ENCODE measurements around the gene CLTB. TPM values are rescaled to one million over a fixed set of nuclear protein-coding genes. Genes with fewer than 3 reads are reported as not detected.

The CLTB gene
- total and polyA plus RNA-seq, 2 of the 13 experiments (the other 11 are each of a cell fraction or from before 2014, with no cell fraction given), result 23.3 to 33.8 TPM

DNA sequence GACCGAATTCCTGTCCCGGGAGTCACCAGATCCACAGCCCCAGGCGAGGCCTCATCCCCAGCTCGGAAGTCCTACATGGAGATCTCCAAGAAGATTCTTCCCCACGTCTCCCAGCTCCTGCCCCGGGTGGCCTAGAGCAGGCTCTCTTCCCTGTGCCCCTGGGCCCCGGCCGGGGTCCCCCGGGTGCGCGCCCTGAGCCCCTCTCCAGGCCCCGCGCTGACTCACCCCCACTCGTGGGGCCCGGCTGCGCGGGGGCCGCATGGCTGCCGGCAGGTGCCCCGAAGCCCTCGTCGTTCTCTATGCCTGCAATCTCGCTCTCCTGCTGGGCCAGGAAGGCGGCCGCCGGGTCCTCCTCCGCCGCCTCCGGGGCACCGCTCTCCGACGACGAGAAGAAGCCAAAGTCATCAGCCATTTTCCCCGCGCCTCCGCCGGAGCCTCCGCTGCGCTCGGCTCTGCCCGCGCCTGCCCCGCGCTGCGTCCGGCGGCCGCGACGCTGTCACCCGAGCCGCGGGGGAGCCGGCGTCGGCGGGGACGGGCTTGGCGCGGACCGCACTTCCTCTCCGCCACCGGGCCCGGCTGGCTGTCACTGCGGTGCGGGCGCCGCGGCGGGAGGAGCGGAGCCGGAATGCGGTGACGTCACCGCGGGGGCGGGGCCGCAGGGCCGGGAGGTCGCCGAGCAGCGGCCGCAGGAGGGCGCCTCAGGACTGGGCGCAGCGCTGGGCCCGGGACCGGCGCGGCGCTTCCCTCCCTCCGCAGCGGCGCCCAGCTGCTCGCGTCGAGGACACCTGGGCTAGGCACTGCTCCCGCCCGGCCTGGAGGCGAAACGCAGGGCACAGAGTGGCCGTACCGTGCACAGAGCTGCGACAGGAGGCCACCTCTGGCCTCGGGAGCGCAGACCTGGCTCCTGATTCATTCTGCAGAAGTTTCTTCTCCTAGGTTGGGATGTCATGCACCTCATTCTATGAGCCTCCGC is at the start of gene CLTB (continued):
- TF ChIP-seq, protein P1, sequence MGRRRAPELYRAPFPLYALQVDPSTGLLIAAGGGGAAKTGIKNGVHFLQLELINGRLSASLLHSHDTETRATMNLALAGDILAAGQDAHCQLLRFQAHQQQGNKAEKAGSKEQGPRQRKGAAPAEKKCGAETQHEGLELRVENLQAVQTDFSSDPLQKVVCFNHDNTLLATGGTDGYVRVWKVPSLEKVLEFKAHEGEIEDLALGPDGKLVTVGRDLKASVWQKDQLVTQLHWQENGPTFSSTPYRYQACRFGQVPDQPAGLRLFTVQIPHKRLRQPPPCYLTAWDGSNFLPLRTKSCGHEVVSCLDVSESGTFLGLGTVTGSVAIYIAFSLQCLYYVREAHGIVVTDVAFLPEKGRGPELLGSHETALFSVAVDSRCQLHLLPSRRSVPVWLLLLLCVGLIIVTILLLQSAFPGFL (CRISPR knock-in tag; IDR thresholded peaks at IDR 0.05), result no peak
- TF ChIP-seq RFX5 (IDR thresholded peaks at IDR 0.05; ENCODE audit: low read depth, low read length) (peak; percentile 38; the same call in 1 of the 2 replicates), MAZ (IDR thresholded peaks at IDR 0.05; ENCODE audit: borderline replicate concordance, low read depth, low read length) (peak; percentile 59; the same call in 1 of the 2 replicates), MAZ (CRISPR knock-in tag; IDR thresholded peaks at IDR 0.05; ENCODE audit: low read depth) (peak; percentile 99), HNRNPLL (IDR thresholded peaks at IDR 0.05; ENCODE audit: low read depth, low read length, poor library complexity, severe bottlenecking) (peak; percentile 59), GZF1 (CRISPR knock-in tag; IDR thresholded peaks at IDR 0.05) (no peak), KDM4B (CRISPR knock-in tag; IDR thresholded peaks at IDR 0.05) (no peak), FOXK1 (CRISPR knock-in tag; IDR thresholded peaks at IDR 0.05; ENCODE audit: borderline replicate concordance, low read depth) (no peak), TBL1XR1 (IDR thresholded peaks at IDR 0.05; ENCODE audit: borderline replicate concordance, low read length, partially characterized antibody) (no peak), ZBTB42 (CRISPR knock-in tag; IDR thresholded peaks at IDR 0.05) (no peak), ZNF567 (CRISPR knock-in tag; IDR thresholded peaks at IDR 0.05; ENCODE audit: borderline replicate concordance) (peak; percentile 67; the same call in 1 of the 2 replicates), SOX6 (IDR thresholded peaks at IDR 0.05) (no peak), SOX6 (CRISPR knock-in tag; IDR thresholded peaks at IDR 0.05) (no peak), ISL2 (CRISPR knock-in tag; IDR thresholded peaks at IDR 0.05) (0 out of 2 replicates have a peak, but pooled peaks have one; percentile 31), ARNT (IDR thresholded peaks at IDR 0.05) (no peak), SRSF4 (IDR thresholded peaks at IDR 0.05; ENCODE audit: low read depth, low read length, poor library complexity, severe bottlenecking) (no peak), NFATC3 (CRISPR knock-in tag; IDR thresholded peaks at IDR 0.05) (no peak), ZNF350 (CRISPR knock-in tag; IDR thresholded peaks at IDR 0.05; ENCODE audit: borderline replicate concordance, low read depth) (0 out of 2 replicates have a peak, but pooled peaks have one; percentile 21), ASH2L (IDR thresholded peaks at IDR 0.05; ENCODE audit: insufficient read length, low read depth, low read length) (peak; percentile 72), ZNF263 (CRISPR knock-in tag; IDR thresholded peaks at IDR 0.05) (peak; percentile 70), NCOA5 (CRISPR knock-in tag; IDR thresholded peaks at IDR 0.05) (no peak), FLYWCH1 (CRISPR knock-in tag; IDR thresholded peaks at IDR 0.05) (no peak), ZFP62 (CRISPR knock-in tag; IDR thresholded peaks at IDR 0.05) (no peak), ZNF235 (CRISPR knock-in tag; IDR thresholded peaks at IDR 0.05; ENCODE audit: borderline replicate concordance) (0 out of 2 replicates have a peak, but pooled peaks have one; percentile 26)
- TF ChIP-seq, protein P2, sequence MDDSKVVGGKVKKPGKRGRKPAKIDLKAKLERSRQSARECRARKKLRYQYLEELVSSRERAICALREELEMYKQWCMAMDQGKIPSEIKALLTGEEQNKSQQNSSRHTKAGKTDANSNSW (CRISPR knock-in tag; IDR thresholded peaks at IDR 0.05; ENCODE audit: borderline replicate concordance), result no peak
- TF ChIP-seq, protein P3, sequence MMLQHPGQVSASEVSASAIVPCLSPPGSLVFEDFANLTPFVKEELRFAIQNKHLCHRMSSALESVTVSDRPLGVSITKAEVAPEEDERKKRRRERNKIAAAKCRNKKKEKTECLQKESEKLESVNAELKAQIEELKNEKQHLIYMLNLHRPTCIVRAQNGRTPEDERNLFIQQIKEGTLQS (CRISPR knock-in tag; IDR thresholded peaks at IDR 0.05), result peak; percentile 71; the same call in 1 of the 2 replicates

All from HepG2 (cell line).